ENCODE data around the gene VAPB. TPM values are rescaled to one million over a fixed set of nuclear protein-coding genes. Genes with fewer than 3 reads are reported as not detected.
A peak's percentile ranks its signal among the peaks of the same experiment; 100 is the strongest.

The VAPB gene
- total and polyA plus RNA-seq, 10 of the 15 experiments (the other 5 are each of a cell fraction or from before 2014, with no cell fraction given), result 3.2 to 28.6 (median 20.5) TPM

DNA sequence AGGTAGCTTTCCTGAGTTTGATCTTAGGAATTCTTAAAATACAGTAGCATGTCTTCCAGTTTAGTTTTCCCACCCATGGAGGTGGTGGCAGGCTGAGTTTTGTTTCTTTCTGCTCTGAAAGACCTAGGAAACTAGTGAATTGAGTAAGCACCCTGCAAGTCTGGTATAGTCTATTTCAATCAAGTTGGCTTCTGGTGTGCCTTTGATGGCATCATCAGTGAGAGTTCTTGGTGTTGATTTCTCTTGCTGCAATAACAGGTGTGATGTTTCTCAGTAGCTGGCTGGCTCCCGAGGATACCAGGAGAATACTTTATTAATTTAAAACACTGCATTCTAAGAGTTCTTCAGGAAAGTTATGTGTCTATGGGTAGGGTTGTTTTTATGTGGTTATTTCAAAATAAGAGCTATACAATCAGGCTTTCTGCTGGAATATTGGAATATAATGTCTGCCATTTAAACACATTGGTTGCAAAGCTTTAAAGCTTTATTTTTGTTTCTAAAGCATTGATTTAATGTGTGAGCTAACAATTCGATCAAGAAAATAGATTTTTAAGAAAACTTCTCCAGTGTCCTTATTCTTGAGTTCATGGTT is 19.0 kb downstream of the VAPB start:
- no peaks in the 10 kb centered on the region; the same call in 1 of the 2 replicates for H4K20me1 ChIP-seq (ENCODE audit: control insufficient read depth, insufficient read depth)
- WGBS (ENCODE audit: insufficient coverage, insufficient replicate concordance, low lambda C conversion rate, missing lambda C conversion rate), result 0% methylated on average over 2 of the region's 2 CpGs
- peaks cover 93% of the 10 kb centered on the region for H3K79me2 ChIP-seq (ENCODE audit: control insufficient read depth, insufficient read depth, low read length)
- ChIA-PET POLR2A (interaction anchor here (0.8 to 1.5 kb wide), 3 partner anchors 13 to 20 kb away, joined by 3 to 5 read pairs (median 3); no protein-coding TSS in a partner anchor), CTCF (interaction anchor here (0.8 to 0.9 kb wide), 3 partner anchors 13 to 173 kb away, joined by 3 to 6 read pairs (median 4); no protein-coding TSS in a partner anchor), RAD21 (ENCODE audit: unreplicated experiment) (interaction anchor here (0.6 to 1.9 kb wide), 3 partner anchors 11 to 83 kb away, joined by 3 to 9 read pairs (median 3); partner anchors contain the start of gene VAPB), SMC1A (ENCODE audit: uncharacterized antibody, unreplicated experiment) (interaction anchor here (0.9 to 2.1 kb wide), 11 partner anchors 9 to 112 kb away, joined by 3 to 8 read pairs (median 4); no protein-coding TSS in a partner anchor)
- ATAC-seq (peak; percentile 83), DNase-seq (ENCODE audit: low read depth, low spot score) (peak; percentile 48), FAIRE-seq (no peak)
- H3K27me3 ChIP-seq (replicated peaks in 1 of 2; ENCODE audit: control insufficient read depth in 2 of 2, insufficient read depth in 2 of 2, low read length in 1 of 2), result no peaks in the 10 kb centered on the region
- no TSS peak for BruUV-seq (replicated peaks)
- H3K4me2 ChIP-seq (ENCODE audit: control insufficient read depth, insufficient read depth), result peak overlapping the region; percentile 82
- H3K9ac ChIP-seq (ENCODE audit: control insufficient read depth, insufficient read depth, low read length), result no peak overlapping the region
- H3K36me3 ChIP-seq (ENCODE audit: control insufficient read depth in 2 of 2, insufficient read depth in 2 of 2, low read length in 1 of 2), result no peaks in the 10 kb centered on the region; a peak in 2 of 4 replicates
- no peaks in the 10 kb centered on the region for H3K9me3 ChIP-seq (replicated peaks; ENCODE audit: control insufficient read depth, insufficient read depth, low read length)
- H3K27ac ChIP-seq (ENCODE audit: control insufficient read depth, insufficient read depth), result peak overlapping the region; percentile 64; the same call in 1 of the 2 replicates
- no peak overlapping the region; the same call in 1 of the 2 replicates for H3K4me3 ChIP-seq
- no peak overlapping the region for H2AFZ ChIP-seq (ENCODE audit: control insufficient read depth, low read depth, low read length)
- in situ Hi-C loops (cut with MboI), result no loop called here
- intact Hi-C loops (cut with micrococcal nuclease; ENCODE audit: unreplicated experiment), result no loop called here
- peaks cover 35% of the 10 kb centered on the region for H3K4me1 ChIP-seq (ENCODE audit: control insufficient read depth, insufficient read depth, low read length)
- TF ChIP-seq TCF12 (IDR thresholded peaks at IDR 0.05; ENCODE audit: low read depth, low read length), result 0 out of 2 replicates have a peak, but pooled peaks have one; percentile 42
- TF ChIP-seq SMAD5 (IDR thresholded peaks at IDR 0.05; ENCODE audit: low read depth), result no peak
- TF ChIP-seq MYC (IDR thresholded peaks at IDR 0.05; ENCODE audit: insufficient read depth, insufficient read length, insufficient replicate concordance, low read length, severe bottlenecking), result no peak
- no peak for TF ChIP-seq RAD51 (IDR thresholded peaks at IDR 0.05)
- TF ChIP-seq EP300 (IDR thresholded peaks at IDR 0.05; ENCODE audit: borderline replicate concordance in 1 of 2, control insufficient read depth in 1 of 2, low read depth in 2 of 2, low read length in 2 of 2), result 0 out of 4 replicates have a peak, but pooled peaks of 1 of the 2 experiments have one; percentile 34
- no peak for TF ChIP-seq LARP7 (IDR thresholded peaks at IDR 0.05)
- TF ChIP-seq CBX3 (IDR thresholded peaks at IDR 0.05; ENCODE audit: borderline replicate concordance, low read depth), result no peak
- TF ChIP-seq BHLHE40 (IDR thresholded peaks at IDR 0.05; ENCODE audit: borderline replicate concordance in 1 of 2, low read depth in 2 of 2, low read length in 1 of 2), result no peak
- no peak for TF ChIP-seq NRF1 (conservative IDR thresholded peaks at IDR 0.05; ENCODE audit: low read depth, low read length)
- TF ChIP-seq USF1 (IDR thresholded peaks at IDR 0.05; ENCODE audit: borderline replicate concordance, extremely low read length, insufficient read depth, low read depth, low read length), result no peak
- TF ChIP-seq, protein P1, sequence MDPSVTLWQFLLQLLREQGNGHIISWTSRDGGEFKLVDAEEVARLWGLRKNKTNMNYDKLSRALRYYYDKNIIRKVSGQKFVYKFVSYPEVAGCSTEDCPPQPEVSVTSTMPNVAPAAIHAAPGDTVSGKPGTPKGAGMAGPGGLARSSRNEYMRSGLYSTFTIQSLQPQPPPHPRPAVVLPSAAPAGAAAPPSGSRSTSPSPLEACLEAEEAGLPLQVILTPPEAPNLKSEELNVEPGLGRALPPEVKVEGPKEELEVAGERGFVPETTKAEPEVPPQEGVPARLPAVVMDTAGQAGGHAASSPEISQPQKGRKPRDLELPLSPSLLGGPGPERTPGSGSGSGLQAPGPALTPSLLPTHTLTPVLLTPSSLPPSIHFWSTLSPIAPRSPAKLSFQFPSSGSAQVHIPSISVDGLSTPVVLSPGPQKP (IDR thresholded peaks at IDR 0.05; ENCODE audit: low read depth, low read length), result no peak
- no peak for TF ChIP-seq ZNF207 (IDR thresholded peaks at IDR 0.05; ENCODE audit: borderline replicate concordance)
- TF ChIP-seq DPF2 (IDR thresholded peaks at IDR 0.05), result no peak
- TF ChIP-seq ZNF384 (IDR thresholded peaks at IDR 0.05; ENCODE audit: borderline replicate concordance, low read depth, low read length), result no peak
- 0 out of 2 replicates have a peak, but pooled peaks have one; percentile 30 for TF ChIP-seq PAX5 (IDR thresholded peaks at IDR 0.05; ENCODE audit: borderline replicate concordance, low read depth, low read length)
- no peak for TF ChIP-seq FOXK2 (IDR thresholded peaks at IDR 0.05)
- no peak for TF ChIP-seq IKZF1 (conservative IDR thresholded peaks at IDR 0.05)
